ENCODE data around the gene KDM4D.

DNA sequence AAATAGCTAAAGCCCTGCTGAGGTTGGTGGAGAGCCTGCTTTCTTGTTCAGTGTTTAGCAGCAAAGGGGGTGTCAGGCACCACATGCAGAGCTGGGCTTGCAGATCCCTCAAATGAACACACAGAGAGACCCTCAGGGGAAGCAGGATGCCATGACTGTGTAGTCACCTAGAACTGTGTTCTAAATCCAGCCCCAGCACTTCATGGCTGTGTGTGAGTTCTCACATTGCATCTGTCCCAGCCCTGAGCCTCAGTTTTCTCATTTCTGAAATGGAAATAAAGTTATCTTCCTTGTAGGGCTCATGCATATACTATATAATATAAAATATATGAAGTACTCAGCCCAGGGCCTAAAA, 47.3 kb upstream of the KDM4D start:
- no peak for TF ChIP-seq CTCF (IDR thresholded peaks at IDR 0.05)
- no peak for TF ChIP-seq POLR2A (IDR thresholded peaks at IDR 0.05)

All from esophagus squamous epithelium (tissue), 4 donors.